NCI-H774 (cell line): ENCODE measurements around the gene SLAMF9.

ENCODE experiments used
- DNase-seq: peaks from one replicate; lab custom pipeline; 2025; lab: John Stamatoyannopoulos, UW

SLAMF9 gene

DNA sequence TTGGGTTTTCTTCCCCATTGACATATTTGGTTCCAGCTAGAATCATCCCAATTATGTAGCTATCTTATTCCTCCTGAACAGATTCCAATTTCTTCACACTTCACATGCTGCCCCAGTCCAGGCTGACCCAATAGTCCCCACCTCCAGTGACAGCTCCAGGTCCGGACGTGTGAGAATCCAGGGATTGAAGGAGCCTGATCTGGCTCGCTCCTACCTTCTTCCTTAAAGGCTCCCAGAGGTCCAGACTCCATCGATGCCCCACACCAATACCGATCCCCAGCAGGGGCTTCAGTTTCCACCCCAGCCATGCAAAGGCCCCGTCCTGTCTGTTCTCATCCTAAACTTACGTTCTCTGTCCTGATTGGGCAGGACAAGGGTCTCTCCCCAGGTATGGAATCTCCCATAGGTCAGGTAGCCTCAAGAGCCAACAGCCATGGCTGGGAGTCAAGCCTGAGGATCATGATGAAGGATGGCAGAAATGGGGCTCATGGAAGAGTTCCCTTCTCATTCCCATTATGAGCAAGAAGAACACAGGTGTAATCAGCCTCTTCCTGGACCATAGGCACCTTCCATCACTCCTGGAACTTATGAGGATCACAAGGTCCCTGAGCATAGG lies 20.4 kb upstream of the SLAMF9 start:
- no peak for DNase-seq

- DNase-seq = no peak
Measured at GRCh38 chr1:159973350-159973940, 19.4 kb upstream of the SLAMF9 start.

DNA sequence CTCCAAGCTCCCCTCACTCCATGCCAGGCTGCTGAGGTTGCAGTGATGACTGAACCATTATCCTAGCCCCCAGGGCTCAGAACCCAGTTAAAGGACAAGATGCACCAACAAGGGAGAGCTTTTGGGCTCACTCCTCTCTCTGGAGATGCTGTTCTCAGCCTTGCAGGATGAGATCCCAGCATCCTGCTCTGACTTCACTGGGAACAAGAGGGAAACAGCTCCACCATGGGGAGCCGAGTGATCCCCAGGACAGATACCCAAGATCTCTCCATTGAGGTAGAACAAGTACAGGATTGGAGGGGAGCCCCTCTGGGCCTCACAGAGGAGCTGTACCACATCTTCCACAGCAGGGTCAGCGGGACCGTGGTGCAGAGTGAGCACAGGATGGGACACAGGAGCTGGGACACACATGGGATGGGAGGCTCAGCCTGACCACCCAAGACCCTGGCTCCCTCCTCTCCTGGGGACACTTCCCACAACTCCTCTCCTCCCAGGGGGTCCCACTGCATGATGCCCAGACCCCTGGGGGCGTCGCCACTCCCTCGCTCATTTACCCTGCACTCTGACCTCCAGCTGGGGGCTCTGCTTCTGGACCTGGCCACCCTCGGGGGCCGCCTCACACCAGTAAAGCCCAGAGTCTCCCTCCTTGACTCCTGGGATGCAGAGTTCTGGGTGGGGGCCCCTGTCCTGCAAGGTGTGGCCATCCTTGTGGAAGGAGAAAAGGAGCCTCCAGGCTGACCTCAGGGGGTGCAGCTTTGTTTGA lies 18.6 kb upstream of the SLAMF9 start:
- no peak for DNase-seq

DNA sequence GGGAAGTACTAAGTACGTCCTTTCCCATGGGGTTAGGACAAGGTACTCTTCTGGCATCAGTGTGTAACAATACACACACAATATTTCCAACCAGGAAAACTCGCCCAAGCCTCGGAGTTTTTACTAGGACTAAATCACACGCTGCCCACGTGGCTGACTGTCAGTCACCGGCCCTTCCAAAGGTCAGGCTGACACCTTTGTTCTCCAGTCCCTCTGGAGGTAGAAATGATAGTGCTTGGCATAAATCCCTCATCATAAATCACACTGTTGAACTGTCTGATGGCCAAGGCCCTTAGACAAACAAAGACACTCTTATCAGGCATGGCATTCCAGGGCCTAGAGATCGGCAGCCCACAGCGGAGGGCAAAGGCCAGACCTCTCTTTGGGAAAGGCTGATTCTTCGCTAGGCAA lies 16.9 kb upstream of the SLAMF9 start:
- DNase-seq = no peak

- no peak for DNase-seq
Measured at GRCh38 chr1:159968901-159969300, 14.9 kb upstream of the SLAMF9 start.

DNA sequence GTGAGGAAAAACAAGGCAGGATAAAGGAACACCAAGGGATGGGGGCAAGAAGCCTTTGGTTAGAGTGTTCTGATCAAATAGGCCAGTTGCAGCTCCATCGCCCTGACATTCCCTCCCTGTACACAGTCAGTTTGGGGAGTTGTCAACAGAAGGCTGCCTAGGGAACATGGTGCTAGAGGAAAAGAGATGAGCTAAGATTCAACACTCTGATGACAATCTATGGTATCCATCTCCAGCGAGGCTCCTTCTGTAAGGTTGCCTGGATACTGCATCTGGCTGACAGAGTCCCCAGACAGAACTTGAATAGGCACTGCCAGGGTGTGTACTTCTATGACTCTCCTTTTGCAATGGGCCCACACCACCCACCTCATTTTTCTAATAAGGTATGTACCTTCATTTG lies 11.2 kb upstream of the SLAMF9 start:
- DNase-seq = no peak

- no peak for DNase-seq
Measured at GRCh38 chr1:159964144-159964543, 10.1 kb upstream of the SLAMF9 start.

DNA sequence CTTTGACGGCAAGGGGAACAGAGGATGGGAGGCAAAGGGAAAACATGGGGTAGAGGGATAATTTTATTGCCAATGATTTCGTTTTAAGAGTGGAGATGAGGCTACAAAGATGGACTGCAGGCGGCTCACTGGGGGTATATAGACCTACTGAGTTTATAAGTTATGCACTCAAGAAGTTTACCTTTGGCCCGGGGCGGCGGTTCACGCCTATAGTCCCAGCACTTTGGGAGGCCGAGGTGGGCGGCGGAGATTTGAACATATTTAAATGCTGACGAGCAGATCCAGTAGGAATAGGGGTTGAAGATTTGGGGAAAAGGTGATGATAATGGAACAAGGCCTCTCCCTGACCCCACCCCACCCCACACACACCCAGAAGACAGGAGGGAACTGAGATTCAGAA lies 8.1 kb upstream of the SLAMF9 start:
- no peak for DNase-seq

DNA sequence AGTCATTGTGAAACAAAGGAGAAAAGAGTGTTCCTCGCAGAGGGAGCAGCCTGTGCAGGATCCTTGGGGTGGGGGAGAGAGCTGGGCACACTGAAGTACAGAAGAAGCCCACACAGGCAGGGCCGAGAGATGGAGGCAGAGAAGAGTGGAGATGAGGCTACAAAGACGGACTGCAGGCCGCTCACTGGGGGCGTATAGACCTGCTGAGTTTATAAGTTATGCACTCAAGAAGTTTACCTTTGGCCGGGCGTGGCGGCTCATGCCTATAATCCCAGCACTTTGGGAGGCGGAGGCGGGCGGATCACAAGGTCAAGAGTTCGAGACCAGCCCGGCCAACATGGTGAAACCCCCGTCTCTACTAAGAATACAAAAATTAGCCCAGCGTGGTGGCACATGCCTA lies 7.6 kb upstream of the SLAMF9 start:
- DNase-seq = no peak

DNA sequence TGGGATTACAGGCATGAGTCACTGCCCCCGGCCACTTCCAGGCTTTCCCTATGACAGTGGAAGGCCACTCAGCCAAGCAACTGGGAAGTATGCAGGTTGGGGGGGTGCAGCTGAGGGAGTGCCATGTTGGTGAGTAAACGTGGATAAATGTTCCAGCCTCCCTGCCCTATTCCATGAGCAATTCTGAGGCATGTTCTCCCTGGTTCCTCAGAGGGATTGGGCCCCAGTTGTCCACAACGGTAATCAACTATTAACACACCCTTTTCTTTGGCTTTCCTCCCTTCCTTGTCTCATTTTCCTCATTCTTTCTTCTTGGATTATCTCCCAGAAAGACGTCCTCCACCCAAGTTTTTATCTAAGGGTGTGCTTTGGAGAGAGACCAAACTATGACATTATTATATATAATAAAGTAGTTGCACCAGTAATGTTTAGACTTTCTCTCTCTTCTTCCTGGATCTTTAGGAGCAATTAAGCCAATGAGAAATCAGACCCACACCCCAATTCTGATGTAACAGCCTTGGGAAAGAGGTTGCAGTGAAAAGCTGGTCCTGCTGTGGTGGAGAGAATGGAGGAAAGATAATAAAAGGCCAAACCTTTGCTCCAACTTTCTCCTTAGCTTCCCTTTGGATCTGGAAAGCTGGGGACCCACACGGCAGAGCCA lies 6.8 kb upstream of the SLAMF9 start:
- DNase-seq = no peak

DNA sequence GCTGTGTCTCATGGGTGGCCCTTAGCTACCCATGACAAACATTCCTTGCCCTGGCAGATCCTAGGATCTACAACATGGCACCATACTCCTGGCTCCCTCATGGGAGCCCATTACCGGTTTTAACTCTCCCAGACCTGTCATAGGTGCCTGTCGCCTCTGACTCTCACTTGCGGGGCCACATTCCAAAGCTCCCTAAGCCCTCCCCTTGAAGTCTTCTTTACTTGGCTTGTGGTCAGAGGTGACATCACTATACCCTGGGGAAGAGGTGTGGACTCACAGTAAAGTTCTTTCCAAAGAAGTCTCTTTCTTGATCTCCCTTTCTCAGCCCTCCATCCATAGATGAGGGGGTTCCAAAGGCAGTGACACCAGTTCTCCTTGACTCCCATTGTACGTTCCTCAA lies 5.4 kb upstream of the SLAMF9 start:
- DNase-seq = no peak

DNA sequence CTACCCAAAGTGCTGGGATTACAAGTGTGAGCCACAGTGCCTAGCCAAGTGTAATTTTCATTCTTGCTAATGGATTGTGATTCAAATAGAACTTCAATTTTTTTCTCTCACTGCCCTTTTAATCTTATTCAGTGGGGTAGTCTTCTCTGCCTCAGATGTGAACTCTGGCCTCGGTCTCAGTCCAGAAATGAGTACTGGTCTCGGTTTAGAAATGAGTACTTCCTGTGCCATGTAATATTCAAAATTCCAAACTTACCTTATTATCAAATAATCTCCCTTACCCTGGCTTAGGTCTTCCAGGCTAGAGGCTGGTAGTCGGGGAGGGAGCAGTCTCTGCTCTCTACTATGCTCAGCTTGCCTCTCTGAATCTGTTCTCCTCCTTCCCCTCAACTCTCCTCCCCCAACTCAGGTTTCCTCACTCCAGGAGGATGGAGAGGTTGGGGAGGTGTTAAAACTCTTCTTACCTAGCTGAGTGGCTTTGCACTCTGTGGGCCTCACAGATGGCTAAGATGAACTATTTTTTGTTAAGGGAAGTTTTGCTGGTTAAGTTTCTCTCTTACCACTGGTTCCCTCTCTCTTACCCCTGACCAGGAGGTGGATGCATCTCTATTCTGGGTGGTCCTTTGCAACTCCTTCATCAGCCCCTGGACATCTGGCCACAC lies 4.8 kb upstream of the SLAMF9 start:
- DNase-seq = no peak

DNA sequence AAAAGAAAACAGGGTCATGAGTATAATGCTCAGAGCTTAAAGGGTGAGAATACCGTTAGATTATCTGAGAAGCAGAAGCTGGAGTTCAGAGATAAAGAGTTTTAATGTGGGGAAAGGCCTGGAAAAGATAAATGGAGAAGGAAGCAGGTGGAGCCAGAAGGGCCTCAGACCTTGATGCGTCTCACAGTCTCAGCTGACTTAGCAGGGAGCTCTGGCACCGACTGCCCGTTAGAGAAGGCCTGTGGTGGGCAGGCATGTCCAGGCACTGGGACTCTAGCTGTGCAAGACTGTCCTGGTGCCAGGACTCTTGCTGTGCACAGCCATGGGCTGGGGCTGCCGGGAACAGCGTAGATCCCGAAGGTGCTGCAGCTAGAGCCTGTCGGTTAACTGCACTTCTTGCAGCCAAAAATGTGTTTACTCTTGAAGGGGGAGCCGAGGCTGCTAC lies 3.8 kb upstream of the SLAMF9 start:
- DNase-seq = no peak

DNA sequence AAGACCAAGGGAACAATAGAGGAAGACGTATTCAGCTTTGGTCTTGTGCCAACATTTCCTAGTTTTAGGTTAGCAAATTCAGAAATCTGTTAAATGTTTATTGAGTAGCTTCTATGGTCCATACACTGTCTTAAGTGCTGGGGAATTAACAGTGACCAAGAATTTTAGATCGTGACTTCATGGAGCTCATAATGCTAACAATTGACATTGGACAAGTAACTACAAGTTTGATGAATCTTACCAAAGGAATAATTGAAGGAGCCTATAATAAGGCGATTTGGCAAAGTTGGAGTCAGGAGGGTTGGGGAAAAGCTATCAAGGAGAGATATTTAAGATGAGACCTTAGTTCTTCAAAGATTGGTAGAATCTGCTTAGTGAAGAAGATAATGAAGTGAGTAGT lies 1.4 kb upstream of the SLAMF9 start:
- no peak for DNase-seq

DNA sequence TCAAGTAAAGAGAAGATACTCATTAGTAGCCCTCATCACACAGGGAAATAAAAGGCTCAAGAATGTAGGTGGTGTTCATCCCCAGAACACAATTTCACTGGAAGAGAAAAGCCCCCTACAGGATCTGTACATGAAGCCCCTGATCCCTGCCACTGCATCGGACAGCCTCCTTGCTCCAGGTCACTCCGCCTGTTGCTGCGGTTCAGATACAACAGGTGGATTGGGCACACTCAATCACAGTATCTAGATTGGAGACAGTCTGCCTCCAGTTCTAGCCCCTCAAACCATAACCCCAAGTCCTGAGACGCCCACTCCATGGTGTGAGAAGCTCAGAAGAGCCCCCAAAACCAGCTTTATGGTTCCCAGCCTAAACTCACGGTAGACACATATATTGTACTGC lies 1.1 kb downstream of the SLAMF9 start:
- DNase-seq = no peak

DNA sequence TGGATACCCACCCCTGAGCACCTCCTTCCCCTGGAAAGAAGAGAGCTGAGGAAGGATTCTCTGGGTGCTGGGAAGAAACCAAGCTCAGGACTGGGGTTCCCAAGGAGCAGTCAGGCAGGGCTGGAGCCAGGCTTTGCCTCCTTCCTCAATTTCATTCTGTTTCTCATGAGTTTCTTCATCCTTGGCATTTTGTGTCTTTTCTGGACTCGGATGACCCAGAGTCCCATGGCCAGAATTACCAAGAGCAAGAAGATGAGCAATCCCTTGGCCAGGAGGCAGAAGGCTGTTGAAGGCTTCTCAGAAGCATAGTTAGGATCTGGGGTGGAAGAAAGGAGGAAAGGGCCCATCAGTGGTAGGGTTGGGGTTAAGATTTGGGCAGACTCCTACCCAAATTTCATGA lies 2.5 kb downstream of the SLAMF9 start:
- no peak for DNase-seq

- no peak for DNase-seq
Measured at GRCh38 chr1:159951016-159951415, 3.0 kb downstream of the SLAMF9 start.

GRCh38 chr1:159949981-159950381 lies 4.1 kb downstream of the SLAMF9 start:
- DNase-seq = no peak

DNA sequence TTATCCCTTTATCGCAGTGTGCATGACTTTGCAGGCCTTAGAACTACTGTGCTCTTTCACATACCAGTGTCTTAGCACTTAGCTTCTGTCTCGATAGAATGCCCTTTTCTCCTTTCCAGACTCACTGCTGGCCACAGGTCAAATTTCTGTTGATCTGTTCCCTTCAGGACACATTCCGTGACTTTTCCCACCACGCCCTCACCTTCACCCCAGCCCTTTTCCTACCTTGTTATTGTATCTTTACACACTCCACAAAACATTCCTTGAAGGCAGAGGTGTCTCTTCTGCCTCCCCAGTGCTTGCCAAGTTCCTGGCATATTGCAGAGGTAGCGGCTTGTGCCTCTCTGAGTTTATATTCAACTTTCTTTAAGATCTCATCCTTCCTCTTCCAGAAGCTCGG lies 4.9 kb downstream of the SLAMF9 start:
- no peak for DNase-seq

DNA sequence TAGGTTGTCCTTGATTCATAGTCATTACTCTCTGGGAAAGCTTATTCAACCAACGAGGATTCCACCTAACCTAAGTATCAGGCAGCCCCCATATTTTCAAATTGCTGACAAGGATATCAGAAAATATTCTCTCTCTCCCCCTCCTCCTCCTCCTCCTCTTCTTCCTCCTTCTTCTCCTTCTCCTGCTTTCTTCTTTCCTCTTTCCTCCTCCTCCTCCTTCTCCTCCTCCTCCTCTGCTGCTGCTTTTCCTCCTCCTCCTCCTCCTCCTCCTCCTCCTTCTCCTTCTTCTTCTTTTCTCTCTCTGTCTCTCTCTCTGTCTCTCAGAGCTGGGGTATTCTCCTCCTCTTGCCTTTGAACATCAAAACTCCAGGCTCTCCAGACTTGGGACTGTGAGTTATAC lies 6.1 kb downstream of the SLAMF9 start:
- no peak for DNase-seq

DNA sequence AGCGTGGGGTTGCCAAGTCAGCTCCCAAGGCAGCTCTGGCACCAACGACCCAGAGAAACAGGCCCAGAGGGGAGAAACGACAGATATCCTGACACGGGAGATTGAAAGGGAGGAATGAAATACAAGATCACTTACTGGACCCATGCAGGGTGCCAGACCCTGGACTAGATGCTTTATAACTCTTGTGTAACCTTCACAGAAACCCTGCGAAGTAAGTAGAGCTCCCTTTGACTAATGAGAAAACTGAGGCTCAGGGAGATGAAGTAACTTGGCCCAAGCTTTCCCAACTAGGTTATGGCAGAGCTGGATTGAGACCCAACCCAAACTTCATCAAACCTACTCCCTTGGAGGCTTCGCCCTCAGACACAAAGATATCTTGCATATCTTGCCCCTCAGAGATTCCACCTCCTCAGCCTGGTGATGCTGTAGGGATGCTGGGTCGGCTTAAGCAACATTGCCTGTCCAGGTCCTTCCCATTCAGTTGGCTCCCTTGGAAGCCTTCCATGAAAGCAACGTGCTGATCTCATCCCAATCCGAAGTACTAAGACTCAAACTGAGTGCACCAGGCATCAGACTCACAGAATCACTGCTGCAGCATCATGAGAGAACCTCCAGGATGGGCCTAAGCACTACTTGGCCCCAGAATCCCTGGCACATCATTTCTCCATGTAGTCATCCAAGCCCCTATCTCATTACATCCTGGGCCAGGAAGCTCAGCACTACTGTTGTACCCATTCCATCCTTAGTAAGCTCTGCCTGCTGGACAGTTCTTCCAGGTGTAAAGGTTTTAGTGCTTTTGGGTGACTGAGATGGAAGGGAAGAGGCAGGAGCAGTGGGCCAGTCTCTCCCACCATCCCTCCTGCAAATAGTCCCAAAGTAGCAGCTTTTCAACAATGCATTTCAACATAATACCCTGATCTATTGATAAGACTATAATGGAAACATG lies 7.5 kb downstream of the SLAMF9 start:
- no peak for DNase-seq
